ENCODE data around the gene PREB. TPM values are rescaled to one million over a fixed set of nuclear protein-coding genes. Genes with fewer than 3 reads are reported as not detected.

The PREB gene
- total RNA-seq, 6 experiments from 2014 or later: 43.4 to 50.7 (median 46.4) TPM

DNA sequence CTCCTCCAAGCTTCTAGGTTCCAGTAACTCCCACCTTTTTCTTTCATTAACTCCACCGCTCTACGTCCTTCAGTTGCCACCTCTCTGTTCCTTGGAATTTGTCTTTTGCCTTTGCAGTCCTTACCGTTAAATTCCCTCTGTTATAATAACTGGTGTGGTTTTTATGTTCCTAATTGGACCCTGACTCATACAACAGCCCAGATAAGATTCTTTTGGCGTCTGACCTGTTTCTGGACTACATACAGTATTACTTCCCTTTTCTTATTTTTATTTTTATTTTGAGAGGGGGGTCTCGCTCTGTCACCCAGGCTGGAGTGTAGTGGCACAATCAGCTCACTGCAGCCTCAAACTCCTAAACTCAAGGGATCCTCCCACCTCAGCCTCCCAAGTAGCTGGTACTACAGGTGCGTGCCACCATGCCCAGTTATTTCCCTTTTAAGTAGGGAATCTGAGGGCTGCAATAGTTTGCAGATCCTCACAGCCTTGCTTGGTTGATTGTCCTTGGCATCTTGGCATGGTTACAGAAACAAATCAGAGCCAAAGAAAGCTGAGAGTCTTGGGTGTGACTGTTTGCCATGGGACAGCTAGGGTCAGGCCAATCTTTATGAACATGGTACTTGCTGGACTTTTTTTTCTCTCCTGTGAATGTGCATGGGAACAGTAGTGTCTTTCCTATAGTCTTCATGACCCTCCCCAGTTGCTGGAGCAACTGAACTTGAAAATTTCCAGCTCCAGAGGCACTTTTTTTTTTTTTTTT is 36.3 kb upstream of the PREB start:
- no peak for DNase-seq
- TF ChIP-seq, protein P1, sequence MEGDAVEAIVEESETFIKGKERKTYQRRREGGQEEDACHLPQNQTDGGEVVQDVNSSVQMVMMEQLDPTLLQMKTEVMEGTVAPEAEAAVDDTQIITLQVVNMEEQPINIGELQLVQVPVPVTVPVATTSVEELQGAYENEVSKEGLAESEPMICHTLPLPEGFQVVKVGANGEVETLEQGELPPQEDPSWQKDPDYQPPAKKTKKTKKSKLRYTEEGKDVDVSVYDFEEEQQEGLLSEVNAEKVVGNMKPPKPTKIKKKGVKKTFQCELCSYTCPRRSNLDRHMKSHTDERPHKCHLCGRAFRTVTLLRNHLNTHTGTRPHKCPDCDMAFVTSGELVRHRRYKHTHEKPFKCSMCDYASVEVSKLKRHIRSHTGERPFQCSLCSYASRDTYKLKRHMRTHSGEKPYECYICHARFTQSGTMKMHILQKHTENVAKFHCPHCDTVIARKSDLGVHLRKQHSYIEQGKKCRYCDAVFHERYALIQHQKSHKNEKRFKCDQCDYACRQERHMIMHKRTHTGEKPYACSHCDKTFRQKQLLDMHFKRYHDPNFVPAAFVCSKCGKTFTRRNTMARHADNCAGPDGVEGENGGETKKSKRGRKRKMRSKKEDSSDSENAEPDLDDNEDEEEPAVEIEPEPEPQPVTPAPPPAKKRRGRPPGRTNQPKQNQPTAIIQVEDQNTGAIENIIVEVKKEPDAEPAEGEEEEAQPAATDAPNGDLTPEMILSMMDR (IDR thresholded peaks at IDR 0.05): no peak
- H3K27me3 Mint-ChIP-seq (ENCODE audit: insufficient read depth): peaks cover 30% of the 10 kb centered on the region
- no peaks in the 10 kb centered on the region for H3K9me3 Mint-ChIP-seq
- H3K27ac Mint-ChIP-seq: no peak overlapping the region
- H3K4me1 Mint-ChIP-seq (ENCODE audit: low read depth): peaks cover 7% of the 10 kb centered on the region
- no peak overlapping the region for H3K4me3 Mint-ChIP-seq
- H3K36me3 Mint-ChIP-seq (ENCODE audit: low read depth): no peaks in the 10 kb centered on the region

DNA sequence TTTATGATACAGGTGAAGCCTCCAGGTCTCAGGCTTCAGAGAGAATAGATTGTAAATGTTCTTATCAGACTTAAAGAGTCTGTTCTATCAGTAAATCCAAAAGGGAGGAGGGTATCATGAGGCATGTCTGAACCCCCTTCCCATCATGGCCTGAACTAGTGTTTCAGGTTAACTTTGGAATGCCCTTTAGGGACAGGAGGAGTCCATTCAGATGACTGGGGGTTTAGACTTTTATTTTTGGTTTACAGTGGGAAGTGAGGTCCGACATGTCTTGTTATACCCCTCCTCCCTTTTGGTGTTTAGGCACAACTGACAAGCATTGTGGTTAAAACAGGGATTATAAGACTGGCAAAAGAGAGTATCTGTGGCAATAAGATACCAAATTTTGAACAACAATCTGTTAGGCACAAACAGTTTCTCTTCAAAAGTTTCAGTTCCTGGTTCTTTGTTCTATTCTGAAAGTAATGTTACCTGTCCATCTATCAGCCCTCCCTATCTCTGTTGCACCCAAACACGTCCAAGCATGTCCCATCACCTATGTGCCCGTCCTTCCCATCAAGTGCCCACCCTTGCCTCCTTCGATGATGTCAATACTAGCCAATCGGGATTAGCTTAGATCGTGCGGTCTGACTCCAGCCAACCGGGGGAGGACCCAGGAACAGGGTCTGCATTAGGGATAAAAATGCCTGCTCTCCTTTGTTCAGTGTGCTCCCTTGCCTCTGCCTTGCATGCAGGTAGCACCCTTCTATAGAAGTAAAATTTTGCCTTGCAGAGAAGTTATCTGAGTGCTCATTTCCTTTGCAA is 30.7 kb upstream of the PREB start:
- H3K27me3 Mint-ChIP-seq (ENCODE audit: insufficient read depth): peaks cover 28% of the 10 kb centered on the region
- TF ChIP-seq, protein P1 (IDR thresholded peaks at IDR 0.05): no peak
- no peak overlapping the region for H3K27ac Mint-ChIP-seq
- no peak overlapping the region for H3K4me3 Mint-ChIP-seq
- peaks cover 11% of the 10 kb centered on the region for H3K4me1 Mint-ChIP-seq (ENCODE audit: low read depth)
- no peak for DNase-seq
- no peaks in the 10 kb centered on the region for H3K36me3 Mint-ChIP-seq (ENCODE audit: low read depth)
- H3K9me3 Mint-ChIP-seq: no peaks in the 10 kb centered on the region

DNA sequence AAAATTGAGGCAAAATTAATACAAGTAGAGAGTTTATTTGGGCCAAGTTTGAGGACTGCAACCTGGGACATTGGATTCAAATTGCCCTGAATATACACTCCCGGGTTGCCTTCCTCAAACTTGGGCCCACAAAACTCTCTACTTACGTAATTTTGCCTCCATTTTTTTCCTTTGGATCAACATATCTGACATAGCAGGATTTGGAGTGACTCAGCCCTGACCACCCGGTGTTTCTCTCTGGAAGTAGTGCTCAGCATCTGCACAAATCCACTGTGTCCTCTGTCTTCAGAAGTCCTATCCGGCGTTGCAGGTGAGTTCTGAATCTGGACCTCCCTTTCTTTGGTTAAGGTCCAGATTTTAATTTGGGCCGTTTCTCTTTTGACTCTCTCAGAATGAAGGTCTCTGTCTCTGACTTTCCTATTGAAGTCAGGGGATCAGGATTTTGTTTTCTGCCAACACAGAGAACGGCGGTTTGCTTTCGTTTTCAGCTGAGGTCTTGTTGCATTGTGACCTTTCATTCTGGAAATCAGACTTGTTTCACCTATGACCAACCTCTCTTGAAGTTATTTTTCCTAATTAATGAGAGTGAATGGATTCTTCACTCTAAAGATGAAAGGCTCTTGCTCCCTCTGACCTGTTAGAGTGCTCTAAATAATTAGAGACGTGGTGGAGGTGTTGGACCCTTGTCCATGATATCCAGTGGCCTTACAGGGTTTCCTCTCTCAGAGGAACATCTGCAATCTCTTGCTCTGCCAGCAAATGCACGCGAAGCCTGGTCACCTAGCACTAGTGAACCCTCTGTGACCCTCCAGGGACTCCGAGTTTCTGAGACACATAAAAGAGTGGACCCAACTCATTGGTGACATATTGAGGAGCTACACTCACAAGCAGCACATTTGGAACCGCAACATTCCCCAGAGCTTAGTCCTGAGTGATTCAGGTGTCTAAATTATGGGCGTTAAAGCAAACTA is 28.0 kb upstream of the PREB start:
- no peaks in the 10 kb centered on the region for H3K36me3 Mint-ChIP-seq (ENCODE audit: low read depth)
- no peaks in the 10 kb centered on the region for H3K9me3 Mint-ChIP-seq
- TF ChIP-seq, protein P1 (IDR thresholded peaks at IDR 0.05): no peak
- no peak overlapping the region for H3K27ac Mint-ChIP-seq
- H3K4me3 Mint-ChIP-seq: no peak overlapping the region
- no peak for DNase-seq
- H3K4me1 Mint-ChIP-seq (ENCODE audit: low read depth): peaks cover 11% of the 10 kb centered on the region
- peaks cover 30% of the 10 kb centered on the region for H3K27me3 Mint-ChIP-seq (ENCODE audit: insufficient read depth)

DNA sequence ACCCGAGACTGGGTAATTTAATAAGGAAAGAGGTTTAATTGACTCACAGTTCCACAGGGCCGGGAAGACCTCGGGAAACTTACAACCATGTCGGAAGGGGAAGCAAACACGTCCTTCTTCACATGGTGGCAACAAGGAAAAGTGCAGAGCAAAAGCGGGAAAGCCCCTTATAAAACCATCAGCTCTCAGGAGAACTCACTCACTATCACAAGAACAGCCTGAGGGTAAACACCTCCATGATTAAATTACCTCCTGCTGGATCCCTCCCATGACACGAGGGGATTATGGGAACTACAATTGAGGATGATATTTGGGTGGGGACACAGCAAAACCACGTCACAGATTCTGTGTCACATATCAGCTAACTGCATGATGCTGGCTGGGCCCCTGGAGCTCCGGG is 25.8 kb upstream of the PREB start:
- peaks cover 31% of the 10 kb centered on the region for H3K27me3 Mint-ChIP-seq (ENCODE audit: insufficient read depth)
- TF ChIP-seq, protein P1 (IDR thresholded peaks at IDR 0.05): no peak

DNA sequence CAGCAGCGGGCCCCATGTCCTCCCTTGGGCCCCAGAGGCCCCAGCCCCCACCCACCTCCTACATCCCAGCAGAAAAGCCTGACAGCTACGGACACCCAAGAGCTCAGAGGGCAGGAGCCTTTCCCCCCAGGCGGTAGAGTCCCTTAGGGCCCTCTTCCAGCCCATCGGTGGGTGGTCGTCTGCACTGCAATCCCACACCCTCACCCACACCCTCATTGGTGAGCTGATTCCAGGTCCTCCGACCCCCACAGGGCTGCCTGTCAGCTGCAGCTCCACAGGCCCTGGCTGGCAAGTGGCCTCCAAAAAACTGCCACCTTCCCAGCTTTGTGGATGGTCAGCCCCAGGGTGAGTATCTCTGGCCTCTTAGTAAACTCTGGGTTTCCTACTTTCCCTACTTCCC is 24.8 kb upstream of the PREB start:
- H3K27ac Mint-ChIP-seq: no peak overlapping the region
- no peaks in the 10 kb centered on the region for H3K36me3 Mint-ChIP-seq (ENCODE audit: low read depth)
- DNase-seq: no peak
- H3K9me3 Mint-ChIP-seq: no peaks in the 10 kb centered on the region
- peaks cover 30% of the 10 kb centered on the region for H3K27me3 Mint-ChIP-seq (ENCODE audit: insufficient read depth)
- H3K4me3 Mint-ChIP-seq: no peak overlapping the region
- H3K4me1 Mint-ChIP-seq (ENCODE audit: low read depth): peaks cover 11% of the 10 kb centered on the region
- TF ChIP-seq, protein P1 (IDR thresholded peaks at IDR 0.05): no peak

More for the DNA sequence above, 25.8 kb upstream of the PREB start:
- no peak overlapping the region for H3K4me3 Mint-ChIP-seq
- no peaks in the 10 kb centered on the region for H3K9me3 Mint-ChIP-seq
- no peaks in the 10 kb centered on the region for H3K36me3 Mint-ChIP-seq (ENCODE audit: low read depth)
- DNase-seq: no peak
- peaks cover 11% of the 10 kb centered on the region for H3K4me1 Mint-ChIP-seq (ENCODE audit: low read depth)
- H3K27ac Mint-ChIP-seq: no peak overlapping the region
